Hematopoietic multipotent progenitor cell treated with erythropoietin and hydrocortisone succinate and interleukin-3 and kit ligand, for 6 days (in vitro differentiated cells): ENCODE data around the gene NECAB3.

ENCODE experiments used
- DNase-seq: peaks from one replicate; pipeline ENCODE4 v3.0.0-alpha.2; 2015

NECAB3 gene

GRCh38 chr20:33696448-33696847 lies 22.2 kb upstream of the NECAB3 start:
- no peak for DNase-seq

DNA sequence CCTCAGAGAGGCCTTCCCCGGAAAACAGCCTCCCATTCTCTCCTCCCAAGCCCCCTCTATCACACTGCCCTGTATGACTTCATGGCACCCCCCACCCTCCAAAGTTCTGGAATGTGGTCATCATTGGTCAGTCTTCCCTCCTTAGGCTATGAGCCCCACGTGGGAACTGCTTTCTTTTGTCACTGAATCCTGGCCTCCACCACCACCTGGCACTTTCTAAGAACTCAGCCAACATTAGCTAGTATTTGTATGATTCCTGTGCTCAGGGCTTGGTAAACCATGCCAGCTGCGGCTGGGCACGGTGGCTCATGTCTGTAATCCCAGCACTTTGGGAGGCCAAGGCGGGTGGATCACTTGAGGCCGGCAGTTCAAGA lies 20.4 kb upstream of the NECAB3 start:
- DNase-seq, result no peak

DNA sequence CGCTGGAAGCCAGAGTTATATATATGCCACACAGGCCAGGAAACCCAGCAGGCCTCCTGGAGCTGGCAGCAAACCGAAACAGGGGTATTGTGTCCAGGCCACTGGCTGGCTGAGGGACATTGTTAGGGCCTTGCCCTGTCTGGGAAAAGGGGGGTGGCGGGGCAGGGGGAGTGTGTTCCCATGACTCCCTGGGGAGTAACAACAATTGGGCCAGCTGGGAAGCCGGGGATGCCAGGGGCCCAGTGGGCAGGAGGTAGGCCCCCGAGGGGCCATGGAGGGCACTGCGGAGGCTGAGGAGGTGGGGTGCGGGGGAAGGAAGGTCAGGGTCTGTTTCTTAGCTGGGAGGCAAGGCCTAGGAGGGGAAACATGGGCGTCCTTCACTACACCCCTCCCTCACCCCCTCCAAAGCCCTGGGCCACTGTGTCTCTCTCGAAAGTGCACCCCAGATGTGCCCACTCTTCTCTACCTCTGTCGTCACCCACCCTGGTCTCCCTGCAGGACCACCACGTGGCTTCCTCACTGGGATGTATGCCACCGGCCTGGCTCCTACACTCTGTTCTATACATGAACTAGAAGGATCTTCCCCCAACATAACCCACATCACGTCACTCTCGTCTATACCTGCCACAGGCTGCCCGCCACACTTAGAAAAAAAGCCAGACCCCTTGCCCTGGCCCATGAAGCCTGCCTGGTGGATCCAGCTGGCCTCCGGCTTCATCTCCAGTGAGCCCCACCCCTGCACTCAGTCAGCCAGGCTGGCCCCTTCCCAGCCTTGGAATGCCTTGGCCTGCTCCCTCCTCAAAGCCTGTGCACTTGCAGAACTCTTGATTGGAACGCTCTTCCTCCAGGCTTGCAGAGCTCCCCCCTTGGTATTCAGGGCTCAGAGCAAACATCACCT lies 19.8 kb upstream of the NECAB3 start:
- no peak for DNase-seq

GRCh38 chr20:33693289-33693688 lies 19.1 kb upstream of the NECAB3 start:
- no peak for DNase-seq

DNA sequence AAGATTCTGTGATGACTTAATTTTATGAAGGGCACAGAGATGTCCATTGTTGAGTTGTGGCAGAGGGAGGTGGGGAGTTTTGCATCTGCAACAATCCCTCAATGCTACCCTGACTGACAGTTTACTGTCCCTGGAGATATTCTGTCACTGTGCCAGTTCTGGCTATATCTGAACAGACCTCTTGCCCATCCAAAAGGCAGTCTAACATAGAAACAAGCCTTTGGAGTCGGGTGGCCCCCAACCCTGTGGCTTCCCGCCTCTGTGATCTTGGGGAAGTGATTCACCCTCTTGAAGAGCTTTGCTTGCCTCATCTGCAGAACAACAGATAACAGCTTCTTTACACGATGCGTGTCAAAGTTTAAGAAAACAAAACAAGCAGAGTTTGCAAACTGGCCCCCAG lies 15.7 kb upstream of the NECAB3 start:
- DNase-seq, result peak; percentile 99

GRCh38 chr20:33689493-33689892 lies 15.3 kb upstream of the NECAB3 start:
- no peak for DNase-seq

- DNase-seq, result peak; percentile 88
Observed at GRCh38 chr20:33688938-33689424, 14.8 kb upstream of the NECAB3 start.

- DNase-seq, result no peak
Observed at GRCh38 chr20:33687993-33688937, 14.0 kb upstream of the NECAB3 start.

DNA sequence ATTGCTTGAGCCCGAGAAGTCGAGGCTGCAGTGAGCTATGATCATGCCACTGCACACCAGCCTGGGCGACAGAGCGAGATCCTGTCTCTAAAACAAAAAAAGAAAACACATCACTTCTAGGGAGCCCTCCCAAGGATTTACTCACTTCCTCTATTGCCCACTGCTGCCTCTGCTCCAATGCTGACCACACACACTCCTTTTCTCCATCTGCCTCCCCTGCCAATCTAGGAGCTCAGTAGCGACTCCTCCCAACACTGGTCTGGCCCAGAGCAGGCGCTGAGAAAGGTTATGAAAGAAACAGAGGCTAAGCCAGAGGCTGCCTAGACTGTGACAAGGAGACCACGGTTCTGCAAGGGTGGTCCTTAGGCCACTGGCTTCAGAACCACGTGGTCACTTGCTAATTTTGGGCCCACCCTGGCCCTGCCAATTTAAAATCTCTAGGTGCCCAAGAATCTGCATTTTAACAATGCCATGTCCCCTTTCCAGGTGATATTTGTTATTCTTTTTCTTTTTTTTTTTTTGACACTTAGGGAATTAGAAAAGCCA lies 13.2 kb upstream of the NECAB3 start:
- peak; percentile 48 for DNase-seq

DNA sequence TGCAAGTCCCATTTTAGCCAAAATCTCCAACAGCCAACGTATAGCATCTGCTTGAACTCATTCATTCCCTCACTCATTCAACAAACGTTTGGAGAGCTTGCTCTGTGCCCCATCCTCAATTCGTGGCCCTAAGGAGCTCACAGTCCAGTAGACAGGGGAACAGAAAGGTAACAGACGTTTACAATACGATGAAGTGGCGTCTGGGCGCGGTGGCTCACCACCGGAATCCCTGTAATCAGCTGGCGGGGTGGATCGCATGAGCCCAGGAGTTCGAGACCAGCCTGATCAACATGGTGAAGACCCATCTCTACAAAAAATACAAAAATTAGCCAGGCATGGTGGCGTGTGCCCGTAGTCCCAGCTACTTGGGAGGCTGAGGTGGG lies 12.7 kb upstream of the NECAB3 start:
- DNase-seq, result no peak

DNA sequence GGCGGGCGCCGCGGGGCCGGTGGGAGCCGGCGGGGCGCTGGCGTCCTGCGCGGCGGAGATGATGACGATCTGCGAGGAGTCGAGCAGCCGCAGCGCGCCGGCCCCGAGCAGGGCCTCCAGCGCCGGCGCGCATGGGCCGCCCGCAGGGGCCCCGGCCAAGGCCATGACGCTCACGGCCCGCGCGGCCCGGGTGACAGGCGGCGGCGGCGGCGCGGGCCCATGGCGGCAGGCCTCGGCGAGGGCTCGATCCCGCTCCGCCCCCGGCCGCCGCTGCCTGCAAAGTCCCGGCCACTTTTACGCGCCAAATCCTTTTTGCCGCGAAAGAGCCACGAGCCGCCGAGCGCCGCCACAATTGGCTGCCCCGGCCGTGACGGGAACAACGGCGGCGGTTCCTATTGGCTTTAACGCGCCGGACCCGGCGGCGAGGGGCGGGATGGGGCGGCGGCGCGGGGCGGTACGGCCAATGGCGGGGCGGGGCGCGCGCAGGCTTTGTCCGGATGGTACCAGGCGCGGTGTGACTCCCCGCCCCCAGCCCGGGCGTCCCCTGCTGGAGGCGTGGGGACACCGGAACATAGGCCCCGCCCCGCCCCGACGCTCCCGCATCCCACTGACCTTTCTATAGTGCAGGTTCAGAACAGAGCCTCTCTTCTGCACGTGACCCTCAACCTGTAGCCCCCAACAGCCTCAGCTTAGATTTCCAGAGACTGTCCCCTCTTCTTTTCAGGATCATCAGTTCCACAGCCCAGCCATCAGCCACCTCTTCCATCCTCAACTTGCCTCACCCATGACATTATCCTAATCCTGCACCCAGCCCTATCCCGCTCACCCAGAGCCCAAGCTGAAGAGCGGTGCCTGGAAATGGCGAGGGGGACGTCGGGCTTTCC lies 12.1 kb upstream of the NECAB3 start, which contains the start of gene E2F1:
Gene E2F1, minus strand, starts transcription at position 286 of the 884 bp plus-strand sequence. Its CDS starts 121 bp downstream, at position 165.
- peak; percentile 97 for DNase-seq

DNA sequence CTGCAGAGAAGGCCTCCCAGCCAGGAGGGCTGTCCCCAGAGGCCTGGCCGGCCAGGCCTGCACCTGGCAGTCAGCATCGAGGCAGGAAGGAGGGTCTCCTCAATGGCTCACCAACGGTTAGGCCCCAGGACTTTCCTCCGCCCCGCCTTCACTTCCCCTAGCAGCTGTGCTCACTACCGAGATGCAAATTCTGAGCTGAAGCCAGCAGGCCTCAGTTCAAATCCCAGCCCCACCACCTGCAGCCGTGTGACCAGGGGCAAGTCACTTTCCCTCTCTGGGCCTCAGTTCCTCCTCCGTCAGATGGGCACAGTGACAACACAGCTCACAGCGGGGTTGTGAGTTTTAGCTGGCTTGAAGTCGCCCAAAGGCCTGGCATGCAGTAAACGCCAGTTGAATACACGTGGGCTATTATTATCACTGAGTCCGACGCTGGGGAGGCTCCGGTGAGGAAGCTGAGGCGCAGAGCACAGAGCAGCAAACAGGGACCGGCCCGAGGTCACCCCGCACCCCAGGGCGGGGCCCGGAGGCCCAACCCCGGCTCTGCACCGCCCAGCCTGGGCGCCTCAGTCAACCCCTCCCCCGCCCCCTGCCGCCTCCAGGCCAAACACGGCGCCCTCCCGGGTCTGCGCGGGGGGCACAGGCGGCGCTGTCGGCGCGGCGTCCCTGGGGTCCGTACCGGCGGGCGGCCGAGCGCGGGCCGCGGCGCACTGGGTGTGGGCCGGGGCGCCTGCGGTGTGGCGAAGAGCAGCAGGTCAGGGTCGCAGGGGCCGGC lies 11.3 kb upstream of the NECAB3 start:
- DNase-seq, result peak; percentile 89

DNA sequence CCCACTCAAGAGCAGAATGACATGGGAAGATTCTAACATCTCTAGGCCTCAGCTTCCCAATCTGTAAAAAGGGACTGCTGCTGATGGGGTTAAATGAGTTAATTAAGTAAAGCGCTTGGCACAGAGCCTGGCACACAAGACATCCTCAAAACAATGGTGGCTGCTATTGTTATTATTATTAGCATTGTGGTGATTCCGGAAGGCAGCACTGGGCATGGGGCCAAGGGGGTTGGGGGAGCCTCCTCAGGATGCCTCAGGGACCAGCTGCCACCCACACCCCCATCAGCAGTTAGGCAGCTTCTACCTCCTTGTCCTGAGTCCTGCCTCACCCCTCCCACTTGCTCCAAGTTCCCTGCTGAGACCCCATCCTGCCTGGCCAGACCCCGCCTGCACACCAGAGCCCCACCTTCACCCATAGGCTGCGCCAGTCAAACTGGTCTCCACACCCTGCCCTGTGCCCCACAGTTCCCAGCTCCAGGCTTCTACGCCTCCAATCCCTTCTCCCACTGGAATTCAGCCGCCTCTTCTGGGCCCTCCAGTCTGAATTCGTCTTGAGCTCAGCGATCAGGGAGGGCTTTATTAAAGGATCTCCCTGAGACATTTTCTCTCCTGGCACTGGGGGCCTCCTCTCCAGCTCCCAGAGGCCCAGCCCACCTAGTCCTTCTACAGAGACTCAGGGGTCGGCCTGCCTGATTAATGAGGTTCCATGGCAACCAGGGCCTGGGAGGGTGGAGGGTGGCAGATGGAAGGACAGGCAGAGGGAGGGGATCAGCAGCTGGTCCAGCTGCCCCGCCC lies 10.5 kb upstream of the NECAB3 start:
- no peak for DNase-seq

DNA sequence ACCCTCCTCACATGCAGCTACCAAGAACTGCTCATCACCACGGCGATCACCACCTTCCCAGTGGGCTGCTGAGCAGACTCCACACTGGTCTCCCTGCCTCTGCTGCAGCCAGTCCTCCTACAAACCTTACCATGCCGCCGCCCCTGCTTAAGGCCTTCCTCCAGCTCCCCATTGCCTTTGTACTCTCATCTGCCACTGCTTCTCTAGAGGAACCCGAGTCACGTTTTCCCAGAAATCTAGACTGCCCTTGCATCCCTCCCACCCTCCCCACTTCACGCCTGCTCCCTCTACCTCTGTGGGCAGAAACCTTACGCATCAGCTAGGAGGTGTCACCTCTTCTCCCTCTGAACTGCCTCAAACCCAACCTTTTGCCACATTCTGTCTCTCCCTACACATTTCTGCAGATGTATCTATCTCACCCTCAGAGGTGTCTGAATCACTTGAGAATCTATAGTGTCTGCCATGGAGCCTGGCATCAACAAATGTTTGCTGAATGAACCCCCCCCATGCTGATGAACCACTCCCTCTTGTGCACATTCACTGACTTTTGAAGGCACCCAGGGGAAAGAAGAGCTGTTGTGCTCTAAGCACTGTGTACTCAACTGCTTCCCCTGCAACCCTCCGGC lies 7.6 kb upstream of the NECAB3 start:
- DNase-seq, result no peak

GRCh38 chr20:33681288-33681687 lies 7.1 kb upstream of the NECAB3 start:
- no peak for DNase-seq

DNA sequence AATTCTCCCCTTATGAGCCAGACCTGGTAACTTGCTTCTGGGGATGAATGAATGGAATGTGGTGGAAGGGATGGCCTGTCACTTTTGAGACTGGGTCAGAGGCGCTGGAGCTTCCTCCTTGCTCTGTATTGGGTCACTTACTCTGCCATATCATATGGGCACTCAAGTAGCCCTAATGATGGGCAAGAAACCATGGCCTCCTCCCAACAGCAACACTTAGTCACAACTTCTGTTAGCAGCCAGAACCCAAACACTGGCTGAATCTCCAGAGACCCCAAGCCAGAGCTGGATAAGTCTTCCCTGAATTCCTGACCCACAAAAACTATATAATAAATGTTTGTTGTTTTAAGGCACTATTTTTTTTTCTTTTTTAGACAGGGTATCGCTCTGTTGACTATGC lies 6.5 kb upstream of the NECAB3 start:
- no peak for DNase-seq

- no peak for DNase-seq
Observed at GRCh38 chr20:33679758-33680485, 5.7 kb upstream of the NECAB3 start.

GRCh38 chr20:33677991-33678702 lies 3.9 kb upstream of the NECAB3 start:
- DNase-seq, result no peak
